Activated gamma-delta T cell treated with anti-CD3 and anti-CD28 coated beads, Interleukin-2, amount 50 U/mL, for 16 hours (primary cell): ENCODE results near the gene ZBTB17.

Experiments used
- DNase-seq: peaks from one replicate; pipeline ENCODE4 v3.0.0-alpha.2; 2020; ENCODE audit warnings: low read depth

Gene ZBTB17

GRCh38 chr1:15946571-15947381 lies 29.1 kb downstream of the ZBTB17 start:
- no peak for DNase-seq

- no peak for DNase-seq
Measured at GRCh38 chr1:15945832-15946448, 30.0 kb downstream of the ZBTB17 start.

GRCh38 chr1:15945011-15945831 lies 30.7 kb downstream of the ZBTB17 start:
- DNase-seq = no peak

- no peak for DNase-seq
Measured at GRCh38 chr1:15944308-15945010, 31.4 kb downstream of the ZBTB17 start.

GRCh38 chr1:15943992-15944307 lies 32.0 kb downstream of the ZBTB17 start:
- no peak for DNase-seq

- DNase-seq = no peak
Measured at GRCh38 chr1:15943328-15943991, 32.4 kb downstream of the ZBTB17 start.

GRCh38 chr1:15942661-15943327 lies 33.1 kb downstream of the ZBTB17 start:
- DNase-seq = no peak

GRCh38 chr1:15941899-15942660 lies 33.8 kb downstream of the ZBTB17 start:
- no peak for DNase-seq

GRCh38 chr1:15941044-15941840 lies 34.7 kb downstream of the ZBTB17 start:
- DNase-seq = no peak

GRCh38 chr1:15940110-15941043 lies 35.5 kb downstream of the ZBTB17 start:
- no peak for DNase-seq

- DNase-seq = no peak
Measured at GRCh38 chr1:15939181-15940109, 36.5 kb downstream of the ZBTB17 start.

GRCh38 chr1:15938628-15939161 lies 37.2 kb downstream of the ZBTB17 start:
- no peak for DNase-seq

- DNase-seq = no peak
Measured at GRCh38 chr1:15937706-15938168, 38.2 kb downstream of the ZBTB17 start.

GRCh38 chr1:15937146-15937545 lies 38.8 kb downstream of the ZBTB17 start:
- no peak for DNase-seq

GRCh38 chr1:15936025-15936424 lies 39.9 kb downstream of the ZBTB17 start:
- no peak for DNase-seq

- no peak for DNase-seq
Measured at GRCh38 chr1:15935056-15935950, 40.6 kb downstream of the ZBTB17 start.
